ENCODE measurements around the gene USP17L30. TPM values are rescaled to one million over a fixed set of nuclear protein-coding genes. Genes with fewer than 3 reads are reported as not detected.
"Not testable (repeated sequence)": the region's sequence is repeated elsewhere in the genome, so short reads cannot be mapped to it uniquely, and the experiment has no call there.

The USP17L30 gene
- total RNA-seq, 2 donors from 2014 or later = not detected

DNA sequence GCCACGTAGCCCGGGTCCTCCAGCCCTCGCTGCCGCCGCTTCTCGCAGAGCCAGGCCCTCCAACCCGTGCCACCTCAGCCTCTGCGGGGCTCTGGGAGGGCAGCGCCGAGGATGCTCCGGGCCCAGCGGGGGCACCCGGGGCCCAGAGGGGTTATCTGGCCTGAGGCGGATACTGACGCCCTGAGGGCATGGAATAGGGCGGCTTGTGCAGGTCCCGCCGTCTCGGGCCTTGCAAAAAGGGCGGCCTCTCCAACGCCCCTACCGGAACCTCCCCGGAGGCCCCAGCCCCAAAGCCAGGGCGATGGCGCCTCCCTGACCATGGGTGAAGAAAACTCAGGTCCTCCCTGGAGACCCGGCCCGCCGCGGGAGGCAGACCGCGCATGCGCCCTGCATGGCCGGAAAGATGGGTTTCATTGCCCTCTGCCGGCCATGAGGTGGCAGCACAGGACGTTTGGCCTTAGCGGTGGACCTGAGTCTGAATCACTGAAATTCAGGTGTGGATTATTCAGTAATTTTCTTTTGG, 18.1 kb downstream of the USP17L30 start:
- peak overlapping the region; percentile 20 to 50 for H3K4me3 ChIP-seq
- not testable (repeated sequence) for H3K9me3 ChIP-seq, H3K4me1 ChIP-seq, H3K27ac ChIP-seq, H3K27me3 ChIP-seq, H3K36me3 ChIP-seq
- TF ChIP-seq, protein P1, sequence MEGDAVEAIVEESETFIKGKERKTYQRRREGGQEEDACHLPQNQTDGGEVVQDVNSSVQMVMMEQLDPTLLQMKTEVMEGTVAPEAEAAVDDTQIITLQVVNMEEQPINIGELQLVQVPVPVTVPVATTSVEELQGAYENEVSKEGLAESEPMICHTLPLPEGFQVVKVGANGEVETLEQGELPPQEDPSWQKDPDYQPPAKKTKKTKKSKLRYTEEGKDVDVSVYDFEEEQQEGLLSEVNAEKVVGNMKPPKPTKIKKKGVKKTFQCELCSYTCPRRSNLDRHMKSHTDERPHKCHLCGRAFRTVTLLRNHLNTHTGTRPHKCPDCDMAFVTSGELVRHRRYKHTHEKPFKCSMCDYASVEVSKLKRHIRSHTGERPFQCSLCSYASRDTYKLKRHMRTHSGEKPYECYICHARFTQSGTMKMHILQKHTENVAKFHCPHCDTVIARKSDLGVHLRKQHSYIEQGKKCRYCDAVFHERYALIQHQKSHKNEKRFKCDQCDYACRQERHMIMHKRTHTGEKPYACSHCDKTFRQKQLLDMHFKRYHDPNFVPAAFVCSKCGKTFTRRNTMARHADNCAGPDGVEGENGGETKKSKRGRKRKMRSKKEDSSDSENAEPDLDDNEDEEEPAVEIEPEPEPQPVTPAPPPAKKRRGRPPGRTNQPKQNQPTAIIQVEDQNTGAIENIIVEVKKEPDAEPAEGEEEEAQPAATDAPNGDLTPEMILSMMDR (IDR thresholded peaks at IDR 0.05) = peak; percentile 31 to 78
- peak; percentile 62 for DNase-seq (ENCODE audit: low spot score)

DNA sequence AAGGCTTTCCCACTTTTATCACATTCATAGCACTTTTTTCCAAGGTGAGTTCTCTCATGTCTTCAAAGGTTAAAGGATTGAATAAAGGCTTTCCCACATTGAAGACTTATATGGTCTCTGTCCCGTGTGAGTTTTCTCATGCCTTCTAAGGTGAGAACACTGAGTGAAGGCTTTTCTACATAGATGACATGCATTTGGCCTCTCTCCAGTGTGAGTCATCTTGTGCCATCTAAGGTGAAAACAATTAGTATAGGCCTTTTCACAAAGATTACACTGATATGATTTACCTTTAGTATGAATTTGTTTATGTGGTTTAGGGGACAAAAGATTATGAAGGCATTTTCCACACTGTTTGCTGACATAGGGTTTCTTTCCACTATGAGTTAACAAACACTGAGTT, 21.2 kb downstream of the USP17L30 start:
- DNase-seq (ENCODE audit: low spot score) = no peak
- Histone ChIP-seq H3K27me3 (no peaks in the 10 kb centered on the region), H3K36me3 (no peaks in the 10 kb centered on the region), H3K4me3 (no peak overlapping the region), H3K27ac (no peak overlapping the region), H3K9me3 (no peaks in the 10 kb centered on the region), H3K4me1 (no peaks in the 10 kb centered on the region)
- TF ChIP-seq, protein P1 (IDR thresholded peaks at IDR 0.05) = no peak

DNA sequence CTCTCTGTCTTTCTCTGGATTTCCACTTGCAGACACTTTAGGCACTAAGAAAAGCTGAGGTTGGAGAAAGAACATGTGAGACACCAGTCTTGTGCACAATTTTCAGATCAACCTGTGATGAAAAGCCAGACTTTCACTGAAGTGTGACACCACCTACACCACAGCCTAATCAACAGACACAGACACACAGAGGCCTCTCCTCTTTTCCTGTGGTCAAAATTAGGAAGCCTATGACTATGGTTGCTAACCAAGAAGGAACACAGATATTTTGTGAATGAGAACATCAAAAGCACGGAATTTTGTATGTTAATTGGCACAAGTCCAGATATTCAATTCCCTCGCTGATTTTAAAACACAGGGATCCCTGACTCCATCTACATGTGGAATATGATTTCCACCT, 26.1 kb downstream of the USP17L30 start:
- H3K27ac ChIP-seq; DNase-seq (ENCODE audit: low spot score); H3K4me3 ChIP-seq; H3K4me1 ChIP-seq; H3K9me3 ChIP-seq; H3K27me3 ChIP-seq; H3K36me3 ChIP-seq: not testable (repeated sequence)

DNA sequence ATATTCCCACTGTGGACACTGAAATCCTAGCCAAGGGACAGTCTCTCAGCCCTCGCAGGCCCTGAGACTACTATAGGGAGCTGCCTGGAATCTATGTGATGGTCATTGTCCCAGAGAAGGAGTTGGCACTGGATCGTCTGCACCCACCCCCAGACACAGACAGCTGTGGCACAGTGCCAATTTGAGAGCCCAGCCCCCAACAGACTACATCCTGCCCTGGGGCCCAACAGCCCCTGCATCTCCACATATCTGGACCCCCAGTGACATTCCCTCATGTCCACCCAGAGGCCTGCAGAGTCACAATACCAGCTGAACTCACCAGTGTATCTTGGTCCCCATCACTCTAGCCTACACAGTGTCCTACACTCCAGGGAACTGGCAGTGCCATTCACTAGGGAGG, 42.8 kb downstream of the USP17L30 start:
- DNase-seq (ENCODE audit: low spot score); H3K27me3 ChIP-seq; H3K9me3 ChIP-seq; H3K4me3 ChIP-seq; H3K4me1 ChIP-seq; H3K27ac ChIP-seq; H3K36me3 ChIP-seq: not testable (repeated sequence)

DNA sequence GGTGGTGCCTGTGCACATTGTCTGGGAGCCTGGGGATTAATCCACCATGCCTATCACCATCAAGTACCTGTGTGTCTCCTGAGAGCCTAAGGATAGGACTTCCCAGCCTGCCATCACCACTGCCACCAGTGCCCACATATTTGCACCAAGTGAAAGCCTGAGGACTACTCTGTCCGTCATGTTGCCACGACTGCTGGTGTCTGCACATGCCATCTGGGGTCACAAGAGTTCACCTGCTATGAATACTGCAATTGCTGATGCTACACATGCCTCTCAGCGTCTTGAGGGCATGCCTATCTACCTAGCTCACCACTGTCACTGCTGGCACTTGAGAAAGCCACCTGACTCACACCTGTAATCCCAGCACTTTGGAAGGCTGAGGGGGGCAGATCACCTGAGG, 43.6 kb downstream of the USP17L30 start:
- not testable (repeated sequence) for H3K27ac ChIP-seq, H3K27me3 ChIP-seq, H3K36me3 ChIP-seq

DNA sequence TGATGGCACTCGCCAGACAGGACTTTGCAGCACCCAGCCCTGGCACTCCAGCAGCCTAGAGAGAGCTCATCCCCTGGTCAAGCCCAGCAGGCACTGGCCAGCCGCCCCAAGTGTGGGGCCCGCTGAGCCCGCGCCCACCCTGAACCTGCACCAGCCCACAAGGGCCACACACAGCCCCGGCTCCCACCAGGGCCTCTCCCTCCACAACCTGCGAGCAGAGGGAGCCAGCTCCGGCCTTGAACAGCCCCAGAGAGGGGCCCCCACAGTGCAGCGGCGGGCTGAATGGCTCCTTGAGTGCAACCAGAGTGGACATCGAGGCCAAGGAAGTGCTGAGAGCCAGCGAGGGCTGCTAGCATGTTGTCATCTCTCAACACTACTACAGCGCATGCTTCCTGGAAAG, 46.9 kb downstream of the USP17L30 start:
- DNase-seq (ENCODE audit: low spot score) = no peak
- Histone ChIP-seq H3K4me1 (no peaks in the 10 kb centered on the region), H3K36me3 (no peaks in the 10 kb centered on the region), H3K4me3 (no peak overlapping the region), H3K27me3 (no peaks in the 10 kb centered on the region), H3K27ac (no peak overlapping the region), H3K9me3 (no peaks in the 10 kb centered on the region)
- TF ChIP-seq, protein P1 (IDR thresholded peaks at IDR 0.05) = no peak

More for the DNA sequence above, 43.6 kb downstream of the USP17L30 start:
- not testable (repeated sequence) for H3K4me3 ChIP-seq; H3K9me3 ChIP-seq; H3K4me1 ChIP-seq; DNase-seq (ENCODE audit: low spot score)

Other genes starting within 250 kb of the USP17L30 start
- gene FAM90A26, start 192.7 kb upstream of the USP17L30 start, total RNA-seq = not detected
- gene USP17L10, start 152.5 kb upstream of the USP17L30 start, total RNA-seq = not detected
- not detected for gene USP17L11, start 147.7 kb upstream of the USP17L30 start, total RNA-seq
- gene USP17L12, start 143.0 kb upstream of the USP17L30 start, total RNA-seq = not detected
- gene USP17L13, start 138.2 kb upstream of the USP17L30 start, total RNA-seq = not detected
- not detected for gene USP17L15, start 128.7 kb upstream of the USP17L30 start, total RNA-seq
- gene USP17L17, start 119.2 kb upstream of the USP17L30 start, total RNA-seq = not detected
- not detected for gene USP17L18, start 114.5 kb upstream of the USP17L30 start, total RNA-seq
- gene USP17L19, start 109.8 kb upstream of the USP17L30 start, total RNA-seq = not detected
- not detected for gene USP17L20, start 105.0 kb upstream of the USP17L30 start, total RNA-seq
- not detected for gene USP17L21, start 100.3 kb upstream of the USP17L30 start, total RNA-seq
- not detected for gene USP17L22, start 95.5 kb upstream of the USP17L30 start, total RNA-seq
- gene USP17L24, start 38.0 kb upstream of the USP17L30 start, total RNA-seq = not detected
- not detected for gene USP17L25, start 33.2 kb upstream of the USP17L30 start, total RNA-seq
- not detected for gene USP17L26, start 28.5 kb upstream of the USP17L30 start, total RNA-seq
- gene USP17L5, start 23.7 kb upstream of the USP17L30 start, total RNA-seq = not detected
- gene USP17L27, start 19.0 kb upstream of the USP17L30 start, total RNA-seq = not detected
- not detected for gene USP17L28, start 14.2 kb upstream of the USP17L30 start, total RNA-seq
- gene USP17L29, start 9.5 kb upstream of the USP17L30 start, total RNA-seq = not detected
- not detected for gene DEFB131A, start 81.3 kb downstream of the USP17L30 start, total RNA-seq

All from right atrium auricular region (tissue), 2 donors.